ENCODE measurements around the gene GPER1.
"Not testable (repeated sequence)": the region's sequence is repeated elsewhere in the genome, so short reads cannot be mapped to it uniquely, and the experiment has no call there.

The GPER1 gene

GRCh38 chr7:1087952-1088920 lies at the start of gene GPER1:
TSS of gene GPER1 (plus strand) at chr7:1088113. CDS start at chr7:1091729, 3,616 bp downstream.
- peak within 1 kb of the TSS; percentile 62 for H3K4me3 ChIP-seq (ENCODE audit: control insufficient read depth, low read depth, low read length)
- no peak for DNase-seq (ENCODE audit: low read depth)
- TF ChIP-seq, protein P1, sequence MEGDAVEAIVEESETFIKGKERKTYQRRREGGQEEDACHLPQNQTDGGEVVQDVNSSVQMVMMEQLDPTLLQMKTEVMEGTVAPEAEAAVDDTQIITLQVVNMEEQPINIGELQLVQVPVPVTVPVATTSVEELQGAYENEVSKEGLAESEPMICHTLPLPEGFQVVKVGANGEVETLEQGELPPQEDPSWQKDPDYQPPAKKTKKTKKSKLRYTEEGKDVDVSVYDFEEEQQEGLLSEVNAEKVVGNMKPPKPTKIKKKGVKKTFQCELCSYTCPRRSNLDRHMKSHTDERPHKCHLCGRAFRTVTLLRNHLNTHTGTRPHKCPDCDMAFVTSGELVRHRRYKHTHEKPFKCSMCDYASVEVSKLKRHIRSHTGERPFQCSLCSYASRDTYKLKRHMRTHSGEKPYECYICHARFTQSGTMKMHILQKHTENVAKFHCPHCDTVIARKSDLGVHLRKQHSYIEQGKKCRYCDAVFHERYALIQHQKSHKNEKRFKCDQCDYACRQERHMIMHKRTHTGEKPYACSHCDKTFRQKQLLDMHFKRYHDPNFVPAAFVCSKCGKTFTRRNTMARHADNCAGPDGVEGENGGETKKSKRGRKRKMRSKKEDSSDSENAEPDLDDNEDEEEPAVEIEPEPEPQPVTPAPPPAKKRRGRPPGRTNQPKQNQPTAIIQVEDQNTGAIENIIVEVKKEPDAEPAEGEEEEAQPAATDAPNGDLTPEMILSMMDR (IDR thresholded peaks at IDR 0.05; ENCODE audit: control insufficient read depth, insufficient read depth, low read depth, low read length, missing control alignments), result no peak

- not testable (repeated sequence) for H3K4me3 ChIP-seq (ENCODE audit: control insufficient read depth, low read depth, low read length); DNase-seq (ENCODE audit: low read depth)
Measured at GRCh38 chr7:1040233-1040632, 47.7 kb upstream of the GPER1 start.

DNA sequence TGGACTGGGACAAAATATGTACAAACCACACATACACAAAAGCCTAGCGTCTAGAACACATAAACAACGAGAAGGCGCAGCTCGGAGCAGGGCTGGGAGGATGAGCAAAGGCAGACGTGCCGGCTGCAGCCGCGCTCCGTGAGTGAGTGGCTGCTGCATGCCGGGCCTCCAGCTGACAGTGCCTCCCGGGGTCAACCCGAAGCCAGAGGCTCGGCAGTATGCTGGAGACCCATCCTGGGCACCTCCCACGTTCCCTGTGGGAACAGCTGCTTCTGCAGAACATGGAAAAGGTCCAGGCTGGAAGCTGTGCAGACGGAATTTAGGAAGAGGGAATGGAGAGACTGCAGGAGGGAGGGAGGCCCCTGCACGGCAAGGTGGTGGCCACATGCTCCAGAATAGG lies 47.1 kb upstream of the GPER1 start:
- no peak overlapping the region for H3K4me3 ChIP-seq (ENCODE audit: control insufficient read depth, low read depth, low read length)
- no peak for DNase-seq (ENCODE audit: low read depth)
- TF ChIP-seq, protein P1 (IDR thresholded peaks at IDR 0.05; ENCODE audit: control insufficient read depth, insufficient read depth, low read depth, low read length, missing control alignments), result no peak

GRCh38 chr7:1041551-1042491 lies 46.1 kb upstream of the GPER1 start:
- H3K4me3 ChIP-seq (ENCODE audit: control insufficient read depth, low read depth, low read length), result no peak overlapping the region
- no peak for DNase-seq (ENCODE audit: low read depth)
- TF ChIP-seq, protein P1 (IDR thresholded peaks at IDR 0.05; ENCODE audit: control insufficient read depth, insufficient read depth, low read depth, low read length, missing control alignments), result no peak

DNA sequence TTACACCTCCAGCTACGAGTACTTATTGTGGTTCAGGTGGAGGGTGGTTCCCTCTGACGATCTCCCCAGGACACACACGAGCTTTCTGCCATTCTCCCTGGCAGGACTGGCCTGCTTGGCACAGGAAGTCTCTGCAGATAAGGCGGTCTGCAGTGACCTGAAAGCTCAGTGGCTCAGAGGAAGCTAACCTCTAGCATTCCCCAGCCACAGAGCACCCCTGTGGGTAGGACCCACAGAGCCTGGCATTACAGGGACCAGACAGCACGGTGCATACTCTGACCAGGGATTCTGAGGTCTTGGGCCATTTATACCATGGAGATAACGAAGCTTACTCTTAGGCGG lies 45.5 kb upstream of the GPER1 start:
- TF ChIP-seq, protein P1 (IDR thresholded peaks at IDR 0.05; ENCODE audit: control insufficient read depth, insufficient read depth, low read depth, low read length, missing control alignments), result no peak
- DNase-seq (ENCODE audit: low read depth), result no peak
- no peak overlapping the region for H3K4me3 ChIP-seq (ENCODE audit: control insufficient read depth, low read depth, low read length)

DNA sequence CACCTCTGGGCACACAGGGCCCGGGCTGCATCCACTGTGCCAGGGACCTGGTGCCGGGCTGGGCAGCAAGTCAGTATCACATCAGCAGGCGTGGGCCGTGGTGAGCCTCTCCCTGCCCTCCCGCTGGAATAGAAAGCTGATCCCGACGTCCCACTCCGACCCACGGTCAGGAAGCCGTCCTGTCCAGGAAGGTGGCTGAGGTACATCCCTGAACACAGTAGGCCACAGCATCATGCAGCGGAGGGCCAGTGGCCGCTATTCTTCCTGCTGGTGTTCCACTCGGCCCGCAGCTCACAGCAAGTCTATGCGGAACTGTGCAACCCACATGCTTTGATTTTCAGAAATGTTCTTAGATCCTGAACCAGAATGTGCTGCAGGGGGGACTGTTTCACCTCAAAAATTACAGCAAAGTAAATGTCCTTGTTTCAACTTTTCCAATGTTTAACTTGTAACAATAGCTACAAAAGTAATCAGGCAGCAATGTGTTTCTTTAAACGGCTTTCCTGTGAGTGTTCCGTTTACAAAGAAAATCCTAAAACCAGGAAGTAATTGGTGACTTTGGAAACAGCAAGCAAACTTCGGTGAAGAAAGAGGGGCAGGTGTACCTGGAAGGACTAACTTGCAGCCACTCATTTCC lies 44.2 kb upstream of the GPER1 start:
- no peak for DNase-seq (ENCODE audit: low read depth)

More for the DNA sequence above, 44.2 kb upstream of the GPER1 start:
- TF ChIP-seq, protein P1 (IDR thresholded peaks at IDR 0.05; ENCODE audit: control insufficient read depth, insufficient read depth, low read depth, low read length, missing control alignments), result no peak
- H3K4me3 ChIP-seq (ENCODE audit: control insufficient read depth, low read depth, low read length), result peak overlapping the region; percentile 44

All from AG09309 (cell line).